ENCODE measurements around the gene SLC41A3. TPM values are rescaled to one million over a fixed set of nuclear protein-coding genes. Genes with fewer than 3 reads are reported as not detected.

Gene SLC41A3
- total RNA-seq, 1 donor from 2014 or later: 31.6 TPM

GRCh38 chr3:126060613-126061145, 23.2 kb downstream of the SLC41A3 start:
- H3K27me3 ChIP-seq (ENCODE audit: insufficient read depth, low read length): no peaks in the 10 kb centered on the region
- H3K4me1 ChIP-seq (ENCODE audit: insufficient read depth, low read length): peaks cover 10% of the 10 kb centered on the region
- H3K27ac Mint-ChIP-seq (ENCODE audit: unreplicated experiment): no peak overlapping the region
- peaks cover 20% of the 10 kb centered on the region for H4K20me1 ChIP-seq (ENCODE audit: insufficient read depth, low read length)
- H3K9ac ChIP-seq (ENCODE audit: low read length): no peak overlapping the region
- no peaks in the 10 kb centered on the region for H3K9me3 Mint-ChIP-seq (ENCODE audit: unreplicated experiment)
- no peak overlapping the region for H3K4me3 Mint-ChIP-seq (ENCODE audit: unreplicated experiment)
- H3K27ac ChIP-seq (ENCODE audit: low read depth, low read length): no peak overlapping the region
- no peak overlapping the region for H3K4me2 ChIP-seq (ENCODE audit: low read length)
- no peaks in the 10 kb centered on the region for H3K9me3 ChIP-seq (ENCODE audit: insufficient read depth, low read depth, low read length)
- peaks cover 5% of the 10 kb centered on the region for H3K4me1 Mint-ChIP-seq (ENCODE audit: low read depth, unreplicated experiment)
- no peaks in the 10 kb centered on the region for H3K79me2 ChIP-seq (ENCODE audit: insufficient read depth, low read length)
- no peak overlapping the region for H3K4me3 ChIP-seq (ENCODE audit: insufficient read depth, low read depth, low read length)
- no peak for DNase-seq (ENCODE audit: low read depth)
- H3K27me3 Mint-ChIP-seq (ENCODE audit: low read depth, unreplicated experiment): no peaks in the 10 kb centered on the region
- no peaks in the 10 kb centered on the region for H3K36me3 ChIP-seq (ENCODE audit: insufficient read depth, low read length)
- no peak for FAIRE-seq
- TF ChIP-seq EZH2 (IDR thresholded peaks at IDR 0.05; ENCODE audit: insufficient read depth, low read length): no peak
- TF ChIP-seq CTCF (IDR thresholded peaks at IDR 0.05; ENCODE audit: insufficient read depth, low read depth, low read length): no peak
- H3K36me3 Mint-ChIP-seq (ENCODE audit: low read depth, unreplicated experiment): peaks cover 7% of the 10 kb centered on the region
- no peak overlapping the region for H2AFZ ChIP-seq (ENCODE audit: low read depth, low read length)

DNA sequence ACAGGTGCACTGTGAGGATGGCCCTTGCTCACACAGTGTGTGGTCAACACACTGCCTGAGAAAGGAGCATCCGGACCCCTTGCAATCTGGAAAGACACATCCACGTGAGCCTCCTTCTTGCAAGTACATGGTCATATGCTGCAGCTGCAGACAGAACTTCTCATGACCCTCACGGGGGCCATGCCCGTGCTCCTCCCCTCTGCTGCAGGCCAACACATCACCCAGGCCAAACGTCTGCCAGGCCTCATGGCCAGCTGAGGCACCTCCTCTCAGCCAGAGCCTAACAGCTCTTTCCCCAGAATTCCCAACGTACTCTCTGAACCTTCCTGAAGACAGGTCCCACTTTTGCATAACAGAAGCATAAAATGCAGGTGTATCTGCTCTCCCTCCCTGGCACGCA, 25.3 kb downstream of the SLC41A3 start:
- Histone ChIP-seq H4K20me1 (ENCODE audit: insufficient read depth, low read length) (peaks cover 24% of the 10 kb centered on the region), H3K36me3 (ENCODE audit: insufficient read depth, low read length) (no peaks in the 10 kb centered on the region), H3K9ac (ENCODE audit: low read length) (no peak overlapping the region), H3K9me3 (ENCODE audit: insufficient read depth, low read depth, low read length) (no peaks in the 10 kb centered on the region), H3K27me3 (ENCODE audit: insufficient read depth, low read length) (no peaks in the 10 kb centered on the region), H2AFZ (ENCODE audit: low read depth, low read length) (no peak overlapping the region), H3K27ac (ENCODE audit: low read depth, low read length) (no peak overlapping the region), H3K79me2 (ENCODE audit: insufficient read depth, low read length) (no peaks in the 10 kb centered on the region), H3K4me2 (ENCODE audit: low read length) (no peak overlapping the region), H3K4me3 (ENCODE audit: insufficient read depth, low read depth, low read length) (no peak overlapping the region), H3K4me1 (ENCODE audit: insufficient read depth, low read length) (peaks cover 10% of the 10 kb centered on the region)
- FAIRE-seq (no peak), DNase-seq (ENCODE audit: low read depth) (no peak)
- no peak for TF ChIP-seq CTCF (IDR thresholded peaks at IDR 0.05; ENCODE audit: insufficient read depth, low read depth, low read length)
- no peak for TF ChIP-seq EZH2 (IDR thresholded peaks at IDR 0.05; ENCODE audit: insufficient read depth, low read length)
- peaks cover 4% of the 10 kb centered on the region for H3K4me1 Mint-ChIP-seq (ENCODE audit: low read depth, unreplicated experiment)
- no peaks in the 10 kb centered on the region for H3K27me3 Mint-ChIP-seq (ENCODE audit: low read depth, unreplicated experiment)
- no peaks in the 10 kb centered on the region for H3K9me3 Mint-ChIP-seq (ENCODE audit: unreplicated experiment)
- peaks cover 7% of the 10 kb centered on the region for H3K36me3 Mint-ChIP-seq (ENCODE audit: low read depth, unreplicated experiment)
- no peak overlapping the region for H3K4me3 Mint-ChIP-seq (ENCODE audit: unreplicated experiment)
- H3K27ac Mint-ChIP-seq (ENCODE audit: unreplicated experiment): no peak overlapping the region

- Mint-ChIP-seq H3K4me3 (ENCODE audit: unreplicated experiment) (no peak overlapping the region), H3K27me3 (ENCODE audit: low read depth, unreplicated experiment) (no peaks in the 10 kb centered on the region), H3K4me1 (ENCODE audit: low read depth, unreplicated experiment) (peaks cover 4% of the 10 kb centered on the region), H3K9me3 (ENCODE audit: unreplicated experiment) (no peaks in the 10 kb centered on the region), H3K36me3 (ENCODE audit: low read depth, unreplicated experiment) (peaks cover 7% of the 10 kb centered on the region), H3K27ac (ENCODE audit: unreplicated experiment) (no peak overlapping the region)
- no peaks in the 10 kb centered on the region for H3K27me3 ChIP-seq (ENCODE audit: insufficient read depth, low read length)
- no peak overlapping the region for H3K4me2 ChIP-seq (ENCODE audit: low read length)
- no peak overlapping the region for H2AFZ ChIP-seq (ENCODE audit: low read depth, low read length)
- DNase-seq (ENCODE audit: low read depth): no peak
- H4K20me1 ChIP-seq (ENCODE audit: insufficient read depth, low read length): peaks cover 24% of the 10 kb centered on the region
- H3K4me1 ChIP-seq (ENCODE audit: insufficient read depth, low read length): peaks cover 10% of the 10 kb centered on the region
- H3K27ac ChIP-seq (ENCODE audit: low read depth, low read length): no peak overlapping the region
- H3K9ac ChIP-seq (ENCODE audit: low read length): no peak overlapping the region
- TF ChIP-seq CTCF (IDR thresholded peaks at IDR 0.05; ENCODE audit: insufficient read depth, low read depth, low read length) (no peak), EZH2 (IDR thresholded peaks at IDR 0.05; ENCODE audit: insufficient read depth, low read length) (no peak)
- no peaks in the 10 kb centered on the region for H3K79me2 ChIP-seq (ENCODE audit: insufficient read depth, low read length)
- H3K9me3 ChIP-seq (ENCODE audit: insufficient read depth, low read depth, low read length): no peaks in the 10 kb centered on the region
- no peak for FAIRE-seq
- H3K4me3 ChIP-seq (ENCODE audit: insufficient read depth, low read depth, low read length): no peak overlapping the region
- no peaks in the 10 kb centered on the region for H3K36me3 ChIP-seq (ENCODE audit: insufficient read depth, low read length)
These were observed 26.0 kb downstream of the SLC41A3 start for GRCh38 chr3:126057936-126058335.
